GM23338 (cell line): ENCODE measurements around the gene SHFL.

Experiments
- CREB1 ChIP-seq: fragments of 250-450 bp; sonication (Bioruptor Pico); IDR thresholded peaks from 2 replicates; pipeline ENCODE4 v1.5.0; 2020; ENCODE audit warnings: low read depth, mild to moderate bottlenecking, moderate library complexity
- CTCF ChIP-seq, 2 experiments: fragments of 200-600 bp in 1 of 2; sonication (generic) in 1 of 2; conservative IDR thresholded peaks; 2 replicates each; pipeline versions ENCODE4 v1.5.1 to v1.6.1; 2016 to 2017; ENCODE audit warnings: antibody characterized with exemption in 2 of 2, low read depth in 2 of 2, mild to moderate bottlenecking in 2 of 2, moderate library complexity in 1 of 2
- EZH2 ChIP-seq: fragments of 200-600 bp; sonication (generic); IDR thresholded peaks from one replicate; pipeline ENCODE4 v1.8.0; 2017; ENCODE audit warnings: antibody characterized with exemption, mild to moderate bottlenecking, low read depth; ENCODE audit not compliant: unreplicated experiment
- EZH2phosphoT487 ChIP-seq: fragments of 200-600 bp; sonication (generic); IDR thresholded peaks from one replicate; pipeline ENCODE4 v1.8.1; 2018; ENCODE audit warnings: antibody characterized with exemption; ENCODE audit not compliant: unreplicated experiment
- JUNB ChIP-seq: IDR thresholded peaks from one replicate; pipeline ENCODE4 v1.6.1; 2016; ENCODE audit warnings: antibody characterized with exemption; ENCODE audit not compliant: unreplicated experiment
- POLR2AphosphoS5 ChIP-seq: IDR thresholded peaks from 2 replicates; pipeline ENCODE4 v1.6.1; 2016; ENCODE audit warnings: antibody characterized with exemption, low read depth
- REST ChIP-seq: IDR thresholded peaks from one replicate; pipeline ENCODE4 v1.6.1; 2018; ENCODE audit warnings: antibody characterized with exemption; ENCODE audit not compliant: unreplicated experiment
- ZNF331 ChIP-seq: fragments of 250-450 bp; sonication (Bioruptor Pico); IDR thresholded peaks from 2 replicates; pipeline ENCODE4 v1.5.0; 2020; ENCODE audit warnings: low read depth, mild to moderate bottlenecking, moderate library complexity

GRCh38 chr19:10095622-10095947 is 9.5 kb downstream of the SHFL start:
- TF ChIP-seq CTCF (conservative IDR thresholded peaks at IDR 0.05; ENCODE audit: low read depth in 2 of 2) (no peak), EZH2phosphoT487 (no peak), EZH2 (no peak), POLR2AphosphoS5 (no peak), ZNF331 (CRISPR knock-in tag) (no peak), REST (no peak), JUNB (no peak), CREB1 (CRISPR knock-in tag) (no peak)
